ENCODE results near the gene OR10P1. TPM values are rescaled to one million over a fixed set of nuclear protein-coding genes. Genes with fewer than 3 reads are reported as not detected.
A peak's percentile ranks its signal among the peaks of the same experiment; 100 is the strongest.
"Not testable (repeated sequence)": the region's sequence is repeated elsewhere in the genome, so short reads cannot be mapped to it uniquely, and the experiment has no call there.

Gene OR10P1
- total RNA-seq = not detected

- CTCF ChIA-PET = no interaction called here
- POLR2A ChIA-PET = interaction anchor here (1.1 kb wide), 1 partner anchor 26 kb away, joined by 3 read pairs; no protein-coding TSS in a partner anchor
- H3K4me1 Mint-ChIP-seq (ENCODE audit: low read depth) = peaks cover 9% of the 10 kb centered on the region
- H3K27me3 Mint-ChIP-seq (ENCODE audit: low read depth) = peaks cover 5% of the 10 kb centered on the region
- no peak for DNase-seq
- no peak for ATAC-seq
- H3K27ac Mint-ChIP-seq = peak within 1 kb of the TSS; percentile 66
- H3K36me3 Mint-ChIP-seq (ENCODE audit: low read depth) = no peaks in the 10 kb centered on the region
- no peaks in the 10 kb centered on the region for H3K9me3 Mint-ChIP-seq (ENCODE audit: insufficient read depth)
- H3K4me3 Mint-ChIP-seq = peak within 1 kb of the TSS; percentile 1
Measured at GRCh38 chr12:55636853-55637252, at the start of gene OR10P1. Gene OR10P1 (plus strand): TSS chr12:55636892. CDS start chr12:55636892, 0 bp downstream.

- ATAC-seq; H3K4me1 Mint-ChIP-seq (ENCODE audit: low read depth); H3K9me3 Mint-ChIP-seq (ENCODE audit: insufficient read depth); H3K27me3 Mint-ChIP-seq (ENCODE audit: low read depth); DNase-seq; H3K36me3 Mint-ChIP-seq (ENCODE audit: low read depth); H3K4me3 Mint-ChIP-seq; H3K27ac Mint-ChIP-seq; POLR2A ChIA-PET; CTCF ChIA-PET: not testable (repeated sequence)
Measured at GRCh38 chr12:55590152-55590551, 46.5 kb upstream of the OR10P1 start.

GRCh38 chr12:55607821-55608594 lies 28.7 kb upstream of the OR10P1 start:
- Mint-ChIP-seq H3K27ac (no peak overlapping the region), H3K9me3 (ENCODE audit: insufficient read depth) (no peaks in the 10 kb centered on the region), H3K27me3 (ENCODE audit: low read depth) (peaks cover 22% of the 10 kb centered on the region), H3K4me1 (ENCODE audit: low read depth) (no peaks in the 10 kb centered on the region), H3K4me3 (no peak overlapping the region), H3K36me3 (ENCODE audit: low read depth) (no peaks in the 10 kb centered on the region)
- DNase-seq (no peak), ATAC-seq (no peak)
- POLR2A ChIA-PET = no interaction called here
- CTCF ChIA-PET = interaction anchor here (0.6 to 1.6 kb wide), 6 partner anchors 9 to 915 kb away, joined by 3 to 6 read pairs (median 3); no protein-coding TSS in a partner anchor

GRCh38 chr12:55610598-55610997 lies 26.1 kb upstream of the OR10P1 start:
- CTCF ChIA-PET = no interaction called here
- ATAC-seq (no peak), DNase-seq (no peak)
- Mint-ChIP-seq H3K4me1 (ENCODE audit: low read depth) (no peaks in the 10 kb centered on the region), H3K27ac (no peak overlapping the region), H3K9me3 (ENCODE audit: insufficient read depth) (peaks cover 1% of the 10 kb centered on the region), H3K27me3 (ENCODE audit: low read depth) (peaks cover 22% of the 10 kb centered on the region), H3K36me3 (ENCODE audit: low read depth) (no peaks in the 10 kb centered on the region), H3K4me3 (no peak overlapping the region)
- POLR2A ChIA-PET = no interaction called here

- H3K4me1 Mint-ChIP-seq (ENCODE audit: low read depth) = no peaks in the 10 kb centered on the region
- H3K9me3 Mint-ChIP-seq (ENCODE audit: insufficient read depth) = peaks cover 6% of the 10 kb centered on the region
- no peak for ATAC-seq
Measured at GRCh38 chr12:55612646-55613045, 24.0 kb upstream of the OR10P1 start.

GRCh38 chr12:55614764-55615163 lies 21.9 kb upstream of the OR10P1 start:
- POLR2A ChIA-PET = interaction anchor here (0.6 kb wide), 1 partner anchor 34 kb away, joined by 4 read pairs; no protein-coding TSS in a partner anchor
- DNase-seq (no peak), ATAC-seq (no peak)
- Mint-ChIP-seq H3K36me3 (ENCODE audit: low read depth) (no peaks in the 10 kb centered on the region), H3K4me3 (no peak overlapping the region), H3K4me1 (ENCODE audit: low read depth) (no peaks in the 10 kb centered on the region), H3K9me3 (ENCODE audit: insufficient read depth) (peaks cover 6% of the 10 kb centered on the region), H3K27me3 (ENCODE audit: low read depth) (peaks cover 7% of the 10 kb centered on the region), H3K27ac (no peak overlapping the region)
- CTCF ChIA-PET = interaction anchor here (1.7 kb wide), 1 partner anchor 426 kb away, joined by 5 read pairs; no protein-coding TSS in a partner anchor

More at GRCh38 chr12:55612646-55613045, 24.0 kb upstream of the OR10P1 start:
- Mint-ChIP-seq H3K27me3 (ENCODE audit: low read depth) (peaks cover 16% of the 10 kb centered on the region), H3K4me3 (no peak overlapping the region), H3K36me3 (ENCODE audit: low read depth) (no peaks in the 10 kb centered on the region), H3K27ac (no peak overlapping the region)
- no peak for DNase-seq
- ChIA-PET CTCF (interaction anchor here (1.0 kb wide), 1 partner anchor 9 kb away, joined by 3 read pairs; no protein-coding TSS in a partner anchor), POLR2A (no interaction called here)

GRCh38 chr12:55619354-55620138 lies 17.1 kb upstream of the OR10P1 start:
- Mint-ChIP-seq H3K4me1 (ENCODE audit: low read depth) (no peaks in the 10 kb centered on the region), H3K36me3 (ENCODE audit: low read depth) (no peaks in the 10 kb centered on the region), H3K27me3 (ENCODE audit: low read depth) (peaks cover 14% of the 10 kb centered on the region), H3K4me3 (no peak overlapping the region), H3K9me3 (ENCODE audit: insufficient read depth) (peaks cover 6% of the 10 kb centered on the region), H3K27ac (no peak overlapping the region)
- CTCF ChIA-PET = interaction anchor here (0.6 to 5.4 kb wide), 12 partner anchors 8 to 434 kb away, joined by 3 to 29 read pairs (median 4); partner anchors contain the start of gene OR6C2
- ATAC-seq = peak; percentile 88
- peak; percentile 73 for DNase-seq
- POLR2A ChIA-PET = no interaction called here

GRCh38 chr12:55624056-55624455 lies 12.6 kb upstream of the OR10P1 start:
- no peak overlapping the region for H3K27ac Mint-ChIP-seq
- peaks cover 3% of the 10 kb centered on the region for H3K4me1 Mint-ChIP-seq (ENCODE audit: low read depth)
- CTCF ChIA-PET = interaction anchor here (1.2 kb wide), 1 partner anchor 32 kb away, joined by 5 read pairs; no protein-coding TSS in a partner anchor
- ATAC-seq (no peak), DNase-seq (no peak)
- H3K27me3 Mint-ChIP-seq (ENCODE audit: low read depth) = peaks cover 16% of the 10 kb centered on the region
- no peaks in the 10 kb centered on the region for H3K9me3 Mint-ChIP-seq (ENCODE audit: insufficient read depth)
- H3K36me3 Mint-ChIP-seq (ENCODE audit: low read depth) = no peaks in the 10 kb centered on the region
- H3K4me3 Mint-ChIP-seq = no peak overlapping the region
- POLR2A ChIA-PET = no interaction called here

- POLR2A ChIA-PET = no interaction called here
- H3K36me3 Mint-ChIP-seq (ENCODE audit: low read depth) = no peaks in the 10 kb centered on the region
Measured at GRCh38 chr12:55626154-55626553, 10.5 kb upstream of the OR10P1 start.

GRCh38 chr12:55629058-55629841 lies 7.4 kb upstream of the OR10P1 start:
- DNase-seq (no peak), ATAC-seq (no peak)
- CTCF ChIA-PET = interaction anchor here (0.8 to 4.0 kb wide), 3 partner anchors 17 to 27 kb away, joined by 3 to 14 read pairs (median 4); no protein-coding TSS in a partner anchor
- no peak overlapping the region for H3K4me3 Mint-ChIP-seq
- H3K27ac Mint-ChIP-seq = no peak overlapping the region
- H3K27me3 Mint-ChIP-seq (ENCODE audit: low read depth) = peaks cover 2% of the 10 kb centered on the region
- POLR2A ChIA-PET = no interaction called here
- no peaks in the 10 kb centered on the region for H3K36me3 Mint-ChIP-seq (ENCODE audit: low read depth)
- H3K9me3 Mint-ChIP-seq (ENCODE audit: insufficient read depth) = no peaks in the 10 kb centered on the region
- peaks cover 11% of the 10 kb centered on the region for H3K4me1 Mint-ChIP-seq (ENCODE audit: low read depth)

More at GRCh38 chr12:55626154-55626553, 10.5 kb upstream of the OR10P1 start:
- no peak for DNase-seq
- Mint-ChIP-seq H3K4me1 (ENCODE audit: low read depth) (peaks cover 11% of the 10 kb centered on the region), H3K27ac (no peak overlapping the region), H3K9me3 (ENCODE audit: insufficient read depth) (no peaks in the 10 kb centered on the region), H3K4me3 (no peak overlapping the region), H3K27me3 (ENCODE audit: low read depth) (peaks cover 13% of the 10 kb centered on the region)
- ATAC-seq = no peak
- CTCF ChIA-PET = interaction anchor here (1.0 to 4.0 kb wide), 2 partner anchors 20 to 30 kb away, joined by 3 to 14 read pairs; no protein-coding TSS in a partner anchor

GRCh38 chr12:55631056-55631455 lies 5.6 kb upstream of the OR10P1 start:
- H3K27me3 Mint-ChIP-seq (ENCODE audit: low read depth) = peaks cover under 1% of the 10 kb centered on the region
- no peak overlapping the region for H3K27ac Mint-ChIP-seq
- CTCF ChIA-PET = interaction anchor here (3.2 kb wide), 1 partner anchor 25 kb away, joined by 18 read pairs; no protein-coding TSS in a partner anchor
- DNase-seq (no peak), ATAC-seq (no peak)
- H3K4me1 Mint-ChIP-seq (ENCODE audit: low read depth) = peaks cover 11% of the 10 kb centered on the region
- POLR2A ChIA-PET = no interaction called here
- H3K4me3 Mint-ChIP-seq = no peak overlapping the region
- H3K9me3 Mint-ChIP-seq (ENCODE audit: insufficient read depth) = no peaks in the 10 kb centered on the region
- H3K36me3 Mint-ChIP-seq (ENCODE audit: low read depth) = no peaks in the 10 kb centered on the region
